NCI-H146 treated with DMSO at 0.1 percent for 48 hours (cell line): ENCODE measurements around the gene FAAH.
A peak's percentile ranks its signal among the peaks of the same experiment; 100 is the strongest.

ENCODE experiments used
- DNase-seq: peaks from one replicate; lab custom pipeline; 2025; ENCODE audit not compliant: unreplicated experiment; lab: John Stamatoyannopoulos, UW

Gene FAAH

GRCh38 chr1:46449223-46450159, 55.4 kb downstream of the FAAH start:
- DNase-seq, result no peak

GRCh38 chr1:46450160-46450517, 56.0 kb downstream of the FAAH start:
- DNase-seq, result no peak

DNA sequence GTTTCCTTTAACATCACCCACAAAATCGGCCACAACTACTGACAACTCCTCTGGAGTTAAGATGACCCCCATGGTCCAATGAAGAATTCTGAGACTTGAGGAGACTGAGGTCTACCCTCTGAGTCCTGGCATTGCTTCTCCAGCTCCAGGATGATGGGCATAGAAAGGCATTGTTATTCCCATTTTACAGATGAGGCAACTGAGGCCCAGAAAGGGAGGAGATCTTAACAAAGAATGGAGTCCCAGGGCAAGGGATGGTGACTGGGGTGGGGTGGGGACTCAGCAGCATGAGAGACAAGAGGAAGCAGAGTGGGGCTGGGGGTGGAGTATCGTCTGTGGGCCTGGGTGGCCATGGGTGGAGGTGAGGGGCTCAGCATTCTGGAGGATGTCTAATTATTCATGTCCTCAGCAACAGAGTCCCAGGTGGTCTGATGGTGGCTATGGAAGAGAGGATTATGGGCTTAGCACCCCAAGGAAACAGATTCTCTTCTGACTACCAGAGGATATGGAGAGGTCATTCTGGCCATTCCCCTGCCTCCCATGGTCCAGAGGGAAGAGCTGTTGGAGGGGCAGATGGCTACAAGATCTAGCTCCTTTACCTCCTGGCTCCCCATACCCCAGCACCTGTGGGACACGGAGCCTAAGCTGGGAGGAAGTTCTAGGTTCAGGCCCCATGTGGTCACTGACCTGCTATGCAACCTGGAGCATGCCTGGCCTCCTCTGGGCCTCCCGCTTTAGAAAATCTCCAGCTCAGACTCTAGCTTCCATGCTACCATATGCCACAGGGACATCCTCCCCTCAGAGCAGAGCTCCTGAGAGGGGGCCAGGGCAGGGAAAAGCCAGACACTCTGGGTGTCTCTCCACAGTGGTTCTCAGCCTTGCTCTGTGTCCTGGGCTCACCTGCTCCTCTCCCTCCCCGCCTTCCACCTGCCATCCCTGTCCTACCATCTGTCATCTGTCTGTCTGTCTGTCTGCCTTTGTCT, 58.1 kb downstream of the FAAH start:
- DNase-seq, result no peak

DNA sequence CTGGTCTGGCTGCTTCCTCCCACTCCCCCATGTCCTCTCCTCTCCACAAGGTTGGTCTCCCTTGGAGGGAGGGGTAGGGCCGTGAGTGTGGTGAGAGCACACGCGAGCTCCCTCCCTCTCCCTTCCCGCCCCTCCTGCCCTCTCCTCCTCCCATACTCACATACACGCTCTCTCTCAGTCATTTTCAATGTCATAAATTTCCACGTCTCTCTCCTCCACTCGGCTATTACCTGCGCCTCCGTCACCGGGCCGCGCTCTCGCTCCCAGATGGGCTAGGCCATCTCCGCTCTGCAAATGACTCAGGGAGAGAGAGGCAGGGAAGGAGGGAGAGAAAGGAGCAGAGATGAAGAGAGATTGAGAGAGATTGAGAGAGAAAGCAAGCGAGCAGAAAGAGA, 58.8 kb downstream of the FAAH start:
- no peak for DNase-seq

- DNase-seq, result no peak
Measured at GRCh38 chr1:46453449-46453848, 59.3 kb downstream of the FAAH start.

DNA sequence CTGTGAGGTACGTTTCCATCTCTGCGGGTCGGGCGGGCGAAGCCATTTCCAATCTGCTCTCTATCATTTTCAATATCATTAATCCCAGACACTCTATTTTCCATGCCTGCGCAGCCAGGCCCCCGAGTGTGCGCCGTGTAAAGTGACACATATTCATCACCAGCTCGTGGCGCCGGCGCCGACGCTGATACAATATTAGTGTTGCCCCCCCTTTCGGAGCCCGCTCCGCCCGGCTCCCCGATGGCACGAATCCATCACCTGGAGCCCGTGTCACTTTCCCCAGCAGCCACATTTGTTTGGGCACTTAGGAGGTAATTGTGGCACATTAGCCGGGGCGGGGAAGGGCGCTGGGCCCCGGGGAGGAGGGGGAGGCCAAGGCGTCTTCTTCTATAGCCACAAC, 61.8 kb downstream of the FAAH start:
- DNase-seq, result no peak

GRCh38 chr1:46456411-46456963, 62.4 kb downstream of the FAAH start:
- DNase-seq, result no peak

DNA sequence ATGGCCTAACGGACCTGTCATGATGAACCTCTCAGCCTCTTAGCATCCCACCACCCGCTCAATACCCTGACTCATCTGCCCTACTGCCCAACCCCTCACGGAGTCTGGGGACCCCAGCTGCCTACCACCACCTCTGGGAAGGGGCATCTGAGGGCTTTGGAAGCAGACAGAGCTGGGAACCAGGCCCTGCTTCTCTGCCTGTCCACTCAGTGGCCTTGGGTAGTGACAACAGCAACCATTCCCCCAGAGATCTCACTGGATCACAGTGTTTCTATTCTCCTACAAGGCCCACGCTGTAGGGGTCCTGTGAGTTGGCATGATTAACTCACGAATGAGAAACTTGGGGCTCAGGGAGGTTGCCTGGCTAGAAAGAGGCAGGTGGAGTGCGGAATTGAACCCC, 63.1 kb downstream of the FAAH start:
- DNase-seq, result no peak

GRCh38 chr1:46458190-46458589, 64.1 kb downstream of the FAAH start:
- DNase-seq, result peak; percentile 1

GRCh38 chr1:46458846-46459245, 64.7 kb downstream of the FAAH start:
- no peak for DNase-seq

DNA sequence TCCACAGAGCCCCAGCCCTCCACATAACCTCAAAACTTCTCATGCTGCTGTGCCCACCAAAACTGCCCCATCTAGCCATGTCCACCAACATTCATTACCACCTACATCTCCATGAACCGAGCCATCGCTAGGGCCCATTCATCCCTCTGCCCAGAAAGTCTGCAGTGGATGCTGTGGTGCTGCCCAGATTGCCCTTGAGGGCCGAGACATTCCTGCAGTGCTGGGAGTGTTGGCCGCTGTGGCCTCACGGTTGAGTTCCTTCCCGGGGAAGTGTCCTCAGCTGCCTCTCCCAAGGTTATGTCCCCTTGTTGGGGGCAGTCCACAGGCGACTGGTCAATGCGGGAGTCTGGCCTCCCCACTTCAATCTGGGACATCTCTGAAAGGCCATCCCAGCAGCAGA, 65.2 kb downstream of the FAAH start:
- DNase-seq, result no peak

GRCh38 chr1:46461017-46461808, 67.1 kb downstream of the FAAH start:
- no peak for DNase-seq

DNA sequence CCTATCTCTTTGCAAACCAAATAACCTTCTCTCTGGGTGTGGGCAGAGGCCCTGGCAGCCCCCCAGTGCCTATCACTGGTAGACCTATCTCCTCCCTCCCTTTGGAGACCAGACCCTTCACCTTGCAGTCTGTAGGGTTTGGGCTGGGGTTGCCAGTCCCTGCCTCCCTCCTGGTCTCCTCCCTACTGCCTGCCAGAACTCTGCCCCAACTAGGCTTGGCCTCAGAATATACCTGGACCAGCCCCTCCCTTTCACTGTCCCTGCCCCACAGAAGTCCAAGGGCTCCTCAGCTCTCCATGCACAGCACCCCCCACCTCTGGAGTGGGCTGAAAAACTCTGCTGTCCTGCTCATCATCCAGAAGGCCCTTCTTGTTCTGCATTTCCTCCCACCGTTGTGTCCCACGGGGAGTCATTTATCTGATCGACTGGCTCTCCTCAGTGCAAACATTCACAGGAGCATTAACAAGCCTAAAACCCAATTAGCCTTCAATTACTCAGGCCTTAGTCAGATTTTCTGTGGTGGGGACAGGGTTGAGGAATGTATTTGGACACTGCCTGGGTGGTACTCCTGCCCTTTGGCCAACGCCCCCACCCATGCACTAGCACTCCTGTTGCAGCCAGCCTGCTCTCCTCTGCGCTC, 67.8 kb downstream of the FAAH start:
- DNase-seq, result no peak
